Adrenal gland (tissue), 12 donors: ENCODE results near the gene TNS3. TPM values are rescaled to one million over a fixed set of nuclear protein-coding genes. Genes with fewer than 3 reads are reported as not detected.

Experiments used
- DNase-seq, 7 donors: peaks; one replicate each; pipeline ENCODE4 v3.0.0-alpha.2; 2019 to 2020
- H3K27ac ChIP-seq, 5 donors: fragments of 200-600 bp; sonication (generic) in 4 of 5; 1 replicate in 3 of 5; 2 replicates in 2 of 5; pipeline versions ENCODE4 v1.5.1 to v1.8.0; 2016 to 2020; ENCODE audit warnings: mild to moderate bottlenecking in 1 of 5
- H3K27me3 ChIP-seq: fragments of 200-600 bp; 2 replicates; pipeline ENCODE4 v1.8.0; 2021
- H3K36me3 ChIP-seq, 2 donors: fragments of 200-600 bp; replicated peaks in 1 of 2; 1 replicate in 1 of 2; 2 replicates in 1 of 2; pipeline versions ENCODE4 v1.5.1 to v1.8.0; 2018 to 2022
- H3K4me1 ChIP-seq, 2 donors: fragments of 200-600 bp; replicated peaks in 1 of 2; 1 replicate in 1 of 2; 2 replicates in 1 of 2; pipeline versions ENCODE4 v1.5.1 to v1.8.0; 2018 to 2021
- H3K4me3 ChIP-seq, 4 donors: fragments of 200-600 bp; sonication (generic) in 3 of 4; one replicate each; pipeline ENCODE4 v1.5.1; 2016 to 2018
- H3K9me3 ChIP-seq, 3 donors: fragments of 200-600 bp; sonication (generic) in 1 of 3; replicated peaks in 1 of 3; 1 replicate in 2 of 3; 2 replicates in 1 of 3; pipeline versions ENCODE4 v1.5.1 to v1.8.0; 2016 to 2021
- POLR2A ChIP-seq, 2 donors: fragments of 450-650 bp; IDR thresholded peaks; one replicate each; pipeline ENCODE4 v1.6.1; 2017; ENCODE audit warnings: antibody characterized with exemption in 2 of 2, mild to moderate bottlenecking in 2 of 2, moderate library complexity in 1 of 2
- WGBS, 4 donors: extraction: QIAGEN DNeasy Blood & Tissue Kit in 2 of 4; methylation state at CpG; one replicate each; pipeline versions ENCODE4 v1.1.5 to v1.1.7; 2013 to 2017; 5-methylcytosine and 5-hydroxymethylcytosine counted together
- intact Hi-C, 2 donors: fragments of 100-400 bp; cut with DNase I; formaldehyde crosslinking; loops; one replicate each; pipeline versions ENCODE4 v1.14.1 to v1.15.0; 2022 to 2023
- polyA plus RNA-seq, 3 donors: library from polyadenylated mRNA; stranded (reverse); fragments of 200-250 nt in 2 of 3; fragments of 350-450 nt in 1 of 3; fragmentation: Illumina TruSeq in 1 of 3; extraction: RNeasy Lipid Tissue Mini Kit (QIAGEN cat#74804) in 1 of 3; gene quantifications; one replicate each; pipeline ENCODE4 v1.2.3, GENCODE V29; 2013 to 2014
- total RNA-seq, 9 donors: library from RNA; depleted of rRNA in 4 of 9; stranded (reverse); fragments of >200 nt in 4 of 9; fragments of 120-200 nt in 1 of 9; fragmentation: NEBNext Ultra II Directional in 1 of 9; extraction: Animal tissue kit (Norgen Biotek cat#: 25700) in 1 of 9; gene quantifications; one replicate each; pipeline versions ENCODE4 v1.1.0 to v1.2.4, GENCODE V29; 2013 to 2023
- TF ChIP-seq, protein P1 (sequence below), 6 experiments: fragments of 450-650 bp in 4 of 6; fragments of 200-600 bp in 2 of 6; sonication (generic) in 1 of 6; IDR thresholded peaks; 1 replicate in 5 of 6; 2 replicates in 1 of 6; pipeline versions ENCODE4 v1.5.1 to v1.8.0; 2016 to 2021; ENCODE audit warnings: antibody characterized with exemption in 6 of 6, mild to moderate bottlenecking in 2 of 6, moderate library complexity in 1 of 6
- donor health status: healthy with polysubstance abuse.
- donor health status: Bipolar disorder and iron deficiency.
- donor health status: DM: yes; HTN: yes; CAD: no.
- donor health status: DM: no; HTN: no; CAD: no.
- donor health status: DM: no; HTN: no; CAD: no.
- donor health status: DM: yes; HTN: yes; CAD: no.

The TNS3 gene
- total and polyA plus RNA-seq, 12 donors, result 21.0 to 188 (median 99.8) TPM

DNA sequence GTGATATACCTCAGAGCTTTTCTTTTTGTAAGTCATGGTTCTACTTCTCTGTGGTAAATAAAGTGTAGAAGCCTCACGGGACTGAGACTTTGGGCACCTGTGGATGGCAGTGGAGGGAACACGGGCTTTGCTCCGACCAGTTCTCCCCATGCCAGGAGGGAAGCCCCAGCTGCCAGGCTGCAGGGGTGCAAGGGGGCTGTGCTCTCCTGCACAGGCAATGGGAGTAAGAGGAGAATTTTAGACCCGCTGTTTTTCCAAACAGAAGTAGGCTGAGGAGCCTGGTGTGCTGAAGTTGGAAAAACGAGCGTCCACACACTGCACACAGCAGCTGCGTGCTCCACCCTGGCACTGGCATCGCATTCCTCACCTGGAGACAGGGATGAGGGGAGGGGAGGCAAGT is 282.4 kb downstream of the TNS3 start:
- TF ChIP-seq POLR2A (IDR thresholded peaks at IDR 0.05), result no peak
- TF ChIP-seq, protein P1, sequence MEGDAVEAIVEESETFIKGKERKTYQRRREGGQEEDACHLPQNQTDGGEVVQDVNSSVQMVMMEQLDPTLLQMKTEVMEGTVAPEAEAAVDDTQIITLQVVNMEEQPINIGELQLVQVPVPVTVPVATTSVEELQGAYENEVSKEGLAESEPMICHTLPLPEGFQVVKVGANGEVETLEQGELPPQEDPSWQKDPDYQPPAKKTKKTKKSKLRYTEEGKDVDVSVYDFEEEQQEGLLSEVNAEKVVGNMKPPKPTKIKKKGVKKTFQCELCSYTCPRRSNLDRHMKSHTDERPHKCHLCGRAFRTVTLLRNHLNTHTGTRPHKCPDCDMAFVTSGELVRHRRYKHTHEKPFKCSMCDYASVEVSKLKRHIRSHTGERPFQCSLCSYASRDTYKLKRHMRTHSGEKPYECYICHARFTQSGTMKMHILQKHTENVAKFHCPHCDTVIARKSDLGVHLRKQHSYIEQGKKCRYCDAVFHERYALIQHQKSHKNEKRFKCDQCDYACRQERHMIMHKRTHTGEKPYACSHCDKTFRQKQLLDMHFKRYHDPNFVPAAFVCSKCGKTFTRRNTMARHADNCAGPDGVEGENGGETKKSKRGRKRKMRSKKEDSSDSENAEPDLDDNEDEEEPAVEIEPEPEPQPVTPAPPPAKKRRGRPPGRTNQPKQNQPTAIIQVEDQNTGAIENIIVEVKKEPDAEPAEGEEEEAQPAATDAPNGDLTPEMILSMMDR (IDR thresholded peaks at IDR 0.05), result no peak
- peaks cover 0 to 65% of the 10 kb centered on the region in 2 donors for H3K36me3 ChIP-seq
- H3K4me1 ChIP-seq, result peaks cover 6 to 16% of the 10 kb centered on the region in 2 donors
- intact Hi-C loops, result no loop called here
- H3K27ac ChIP-seq, result no peak overlapping the region
- no peak for DNase-seq
- H3K27me3 ChIP-seq, result no peaks in the 10 kb centered on the region
- H3K9me3 ChIP-seq, result no peaks in the 10 kb centered on the region
- H3K4me3 ChIP-seq, result no peak overlapping the region
- WGBS, 4 donors, result 92 to 97% (median 93%) methylated on average over 8 of the region's 8 CpGs

DNA sequence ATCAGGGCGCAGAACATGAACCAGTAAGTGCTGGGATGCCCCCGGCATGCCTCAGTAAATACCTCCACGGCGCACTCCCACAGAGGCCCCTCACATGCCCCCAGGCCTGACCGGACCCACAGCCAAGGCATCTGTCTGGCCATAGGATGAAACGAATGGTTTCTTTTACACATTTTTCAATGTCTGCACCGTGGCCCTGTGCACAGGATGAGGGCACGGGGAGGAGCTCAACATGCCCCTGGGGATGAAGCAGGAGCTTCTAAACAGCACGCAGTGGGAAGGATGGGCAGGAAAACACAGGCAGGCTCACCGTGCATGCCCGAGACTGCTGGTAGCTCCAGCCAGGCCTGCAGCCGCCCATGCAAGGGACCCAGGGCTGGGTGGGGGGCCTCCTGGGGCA is 283.3 kb downstream of the TNS3 start:
- H3K36me3 ChIP-seq, result peaks cover 0 to 59% of the 10 kb centered on the region in 2 donors
- H3K27ac ChIP-seq, result no peak overlapping the region
- TF ChIP-seq, protein P1 (IDR thresholded peaks at IDR 0.05), result no peak
- no peak for TF ChIP-seq POLR2A (IDR thresholded peaks at IDR 0.05)
- H3K4me1 ChIP-seq, result peaks cover 14 to 25% of the 10 kb centered on the region in 2 donors
- DNase-seq, result peak in 1 of 7 donors; percentile 18
- WGBS, 4 donors, result 81 to 88% (median 84%) methylated on average over 10 to 12 of the region's 12 CpGs
- intact Hi-C loops, result no loop called here
- H3K4me3 ChIP-seq, result no peak overlapping the region
- H3K9me3 ChIP-seq, result no peaks in the 10 kb centered on the region
- H3K27me3 ChIP-seq, result no peaks in the 10 kb centered on the region

DNA sequence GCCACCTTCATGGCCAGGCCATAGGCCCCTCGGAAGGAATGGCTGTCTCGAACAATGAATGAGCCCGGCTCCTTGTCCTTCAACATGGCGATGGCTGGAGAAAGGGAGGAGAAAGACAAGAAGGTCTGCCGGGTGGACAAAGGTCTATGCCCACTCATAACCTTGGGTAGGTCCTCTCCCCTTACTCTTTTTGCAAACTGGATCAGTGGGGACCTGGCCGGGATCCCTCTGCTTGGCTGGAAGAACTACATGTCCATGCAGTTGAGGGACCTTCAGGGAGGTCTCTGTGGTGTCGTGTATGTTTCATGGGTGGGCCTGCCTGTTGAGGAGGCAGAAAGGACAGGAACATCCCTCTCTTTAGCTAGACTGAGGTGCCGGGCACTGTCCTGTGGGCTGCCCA is 284.8 kb downstream of the TNS3 start:
- Histone ChIP-seq H3K36me3 (peaks cover 0 to 58% of the 10 kb centered on the region in 2 donors), H3K27ac (no peak overlapping the region), H3K4me1 (peaks cover 16 to 40% of the 10 kb centered on the region in 2 donors), H3K9me3 (no peaks in the 10 kb centered on the region), H3K27me3 (no peaks in the 10 kb centered on the region), H3K4me3 (no peak overlapping the region)
- intact Hi-C loops, result no loop called here
- TF ChIP-seq, protein P1 (IDR thresholded peaks at IDR 0.05), result no peak
- no peak for TF ChIP-seq POLR2A (IDR thresholded peaks at IDR 0.05)
- 91 to 96% (median 95%) methylated on average over 7 to 8 of the region's 8 CpGs for WGBS, 4 donors
- peak in 2 of 7 donors; percentile 15 to 33 for DNase-seq

DNA sequence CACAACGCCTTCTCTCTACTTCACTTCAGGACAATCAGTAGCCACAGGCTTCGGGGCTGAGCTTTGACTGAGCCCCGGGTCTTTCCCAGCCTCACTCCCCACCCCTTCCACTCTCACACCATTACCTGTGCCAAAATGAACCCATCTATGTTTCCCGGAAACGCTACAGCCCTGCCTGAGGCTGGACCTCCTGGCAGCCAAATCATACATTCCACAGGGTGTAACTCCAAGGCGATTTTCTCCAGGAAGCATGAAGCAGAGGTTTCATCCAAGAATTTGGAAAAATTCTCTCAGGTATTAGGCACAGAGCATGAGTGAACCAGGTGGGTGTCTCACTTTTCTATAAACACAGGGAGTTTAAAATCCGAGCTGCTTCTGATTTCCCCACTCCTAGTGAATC is 286.3 kb downstream of the TNS3 start:
- Histone ChIP-seq H3K27ac (peak overlapping the region in 3 of 5 donors; percentile 26 to 78 (median 77)), H3K36me3 (peaks cover 0 to 55% of the 10 kb centered on the region in 2 donors), H3K9me3 (no peaks in the 10 kb centered on the region), H3K27me3 (no peaks in the 10 kb centered on the region), H3K4me1 (peaks cover 27 to 51% of the 10 kb centered on the region in 2 donors), H3K4me3 (no peak overlapping the region)
- 86 to 91% (median 90%) methylated on average over 7 of the region's 7 CpGs for WGBS, 4 donors
- no peak for DNase-seq
- TF ChIP-seq, protein P1 (IDR thresholded peaks at IDR 0.05), result no peak
- no peak for TF ChIP-seq POLR2A (IDR thresholded peaks at IDR 0.05)
- intact Hi-C loops, result no loop called here
